Left ventricle myocardium inferior (tissue), 1 donor: ENCODE results near the gene CD160. TPM values are rescaled to one million over a fixed set of nuclear protein-coding genes. Genes with fewer than 3 reads are reported as not detected.
"Not testable (repeated sequence)": the region's sequence is repeated elsewhere in the genome, so short reads cannot be mapped to it uniquely, and the experiment has no call there.

Experiments used
- DNase-seq: peaks from one replicate; pipeline ENCODE4 v3.0.0-alpha.2; 2020
- H3K27ac ChIP-seq: fragments of 200-600 bp; replicated peaks from 2 replicates; pipeline ENCODE4 v1.8.0; 2021
- H3K27me3 ChIP-seq: fragments of 200-600 bp; 2 replicates; pipeline ENCODE4 v1.8.0; 2021; ENCODE audit warnings: low read depth
- H3K36me3 ChIP-seq: fragments of 200-600 bp; 2 replicates; pipeline ENCODE4 v1.8.0; 2021
- H3K4me1 ChIP-seq: fragments of 200-600 bp; 2 replicates; pipeline ENCODE4 v1.8.0; 2021
- H3K4me3 ChIP-seq: fragments of 200-600 bp; 2 replicates; pipeline ENCODE4 v1.8.0; 2021; ENCODE audit warnings: mild to moderate bottlenecking, moderate library complexity
- H3K9me3 ChIP-seq: fragments of 200-600 bp; replicated peaks from 2 replicates; pipeline ENCODE4 v1.8.0; 2021
- CTCF ChIP-seq: fragments of 200-600 bp; IDR thresholded peaks from 2 replicates; pipeline ENCODE4 v1.8.0; 2021; ENCODE audit warnings: antibody characterized with exemption, mild to moderate bottlenecking, borderline replicate concordance
- intact Hi-C: fragments of 100-400 bp; cut with micrococcal nuclease; formaldehyde crosslinking; loops from one replicate; pipeline ENCODE4 v1.11.0; 2022
- total RNA-seq: library from RNA; stranded (reverse); fragmentation: NEBNext Ultra II Directional; extraction: Animal tissue kit (Norgen Biotek cat#: 25700); gene quantifications from one replicate; pipeline ENCODE4 v1.2.1, GENCODE V29; 2021
- donor health status: DM: no; HTN: yes; CAD: no; lungs with severe emphysema.

CD160 gene
- total RNA-seq, 1 donor from 2014 or later: not detected

DNA sequence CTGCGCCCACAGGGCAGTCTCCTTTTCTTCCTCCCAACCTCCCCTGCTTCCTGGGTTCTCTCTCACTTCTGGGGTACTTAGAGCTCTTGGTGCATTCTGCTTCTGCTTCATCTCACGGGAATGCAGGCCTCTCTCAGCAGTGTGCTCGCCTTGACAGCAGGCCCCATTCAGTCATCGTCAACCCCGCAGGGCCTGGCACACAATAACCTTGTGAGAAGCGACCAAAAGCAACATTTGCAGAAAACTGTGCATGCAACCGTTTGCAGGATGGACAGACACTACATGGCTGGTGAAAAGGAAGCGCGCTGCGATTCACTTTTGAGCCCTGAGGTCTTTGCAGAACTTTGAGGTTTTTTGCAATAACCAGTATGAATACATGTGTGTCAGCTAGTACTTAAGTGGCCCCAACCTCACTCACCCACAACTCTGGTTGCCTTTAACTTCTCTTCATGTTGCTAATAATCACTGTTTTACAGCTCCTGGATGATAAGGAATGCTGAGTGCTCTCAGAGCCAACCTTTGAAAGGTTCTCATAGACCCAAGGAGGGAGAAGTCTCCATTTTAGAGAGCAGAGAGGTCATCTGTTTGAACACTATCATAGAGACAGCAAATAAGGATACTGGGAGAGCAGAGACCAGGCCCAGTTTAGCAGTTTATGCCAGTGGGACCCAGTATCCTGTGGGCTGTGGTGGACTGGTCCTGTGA, 2.5 kb upstream of the CD160 start:
- no peak overlapping the region for H3K4me3 ChIP-seq
- DNase-seq: no peak
- peaks cover 24% of the 10 kb centered on the region for H3K4me1 ChIP-seq
- no peaks in the 10 kb centered on the region for H3K36me3 ChIP-seq
- intact Hi-C loops: no loop called here
- no peak for TF ChIP-seq CTCF
- no peak overlapping the region for H3K27ac ChIP-seq
- no peaks in the 10 kb centered on the region for H3K9me3 ChIP-seq
- H3K27me3 ChIP-seq: no peaks in the 10 kb centered on the region

DNA sequence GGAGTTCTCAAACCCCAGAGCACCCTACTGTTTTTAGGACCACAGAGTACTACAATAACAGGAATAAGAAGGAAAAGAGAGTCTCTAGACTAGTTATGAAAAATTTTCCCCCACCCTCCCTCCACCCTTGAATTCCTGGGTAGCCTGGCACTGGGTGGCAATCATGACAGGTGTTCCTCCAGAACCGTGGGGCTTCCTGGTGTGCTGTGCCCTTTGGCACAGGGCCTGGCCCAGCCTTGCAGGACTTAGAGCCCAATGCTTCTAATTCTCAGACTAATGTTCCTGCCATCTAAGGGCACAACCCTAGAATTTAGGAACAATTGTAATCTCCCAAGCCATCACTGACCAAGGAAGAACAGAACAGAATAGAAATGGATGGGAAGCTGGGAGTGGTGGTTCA, 1.5 kb upstream of the CD160 start:
- no peak overlapping the region for H3K27ac ChIP-seq
- intact Hi-C loops: no loop called here
- no peak for TF ChIP-seq CTCF

DNA sequence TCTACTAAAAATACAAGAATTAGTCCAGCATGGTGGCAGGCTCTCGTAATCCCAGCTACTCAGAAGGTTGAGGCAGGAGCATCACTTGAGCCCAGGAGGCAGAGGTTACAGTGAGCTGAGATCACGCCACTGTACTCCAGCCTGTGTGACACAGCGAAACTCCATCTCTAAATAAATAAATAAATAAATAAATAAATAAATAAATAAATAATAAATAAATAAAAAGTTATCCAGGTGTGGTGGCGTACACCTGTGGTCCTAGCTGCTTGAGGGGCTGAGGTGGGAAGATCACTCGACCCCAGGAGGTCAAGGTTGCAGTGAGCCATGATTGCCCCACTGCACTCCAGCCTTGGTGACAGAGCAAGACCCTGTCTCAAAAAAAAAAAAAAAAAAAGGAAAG, 834 bp upstream of the CD160 start:
- intact Hi-C loops: not testable (repeated sequence)

More for the DNA sequence above, 1.5 kb upstream of the CD160 start:
- Histone ChIP-seq H3K4me1 (peaks cover 25% of the 10 kb centered on the region), H3K9me3 (no peaks in the 10 kb centered on the region), H3K4me3 (no peak overlapping the region), H3K27me3 (no peaks in the 10 kb centered on the region), H3K36me3 (no peaks in the 10 kb centered on the region)
- no peak for DNase-seq

DNA sequence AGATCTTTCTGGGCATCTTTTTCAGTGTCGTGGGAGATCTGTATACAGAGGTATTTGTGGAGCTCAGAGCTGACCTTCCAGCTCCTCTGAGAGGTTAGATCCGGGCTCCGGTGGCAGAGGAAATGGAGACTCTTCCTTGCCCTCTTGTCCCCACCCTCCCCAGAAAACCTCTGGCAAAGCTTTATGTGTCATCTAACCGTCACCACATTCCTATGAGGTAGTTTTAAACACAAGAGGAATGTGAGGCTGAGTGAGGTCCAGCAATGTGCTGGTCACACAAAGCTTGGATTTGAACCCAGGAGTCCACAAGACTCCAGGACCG, 1.2 kb downstream of the CD160 start:
- intact Hi-C loops: no loop called here
- H3K27me3 ChIP-seq: no peaks in the 10 kb centered on the region
- H3K4me3 ChIP-seq: peak overlapping the region; percentile 55
- H3K9me3 ChIP-seq: no peaks in the 10 kb centered on the region
- H3K4me1 ChIP-seq: peaks cover 13% of the 10 kb centered on the region
- no peaks in the 10 kb centered on the region for H3K36me3 ChIP-seq
- no peak overlapping the region for H3K27ac ChIP-seq
- DNase-seq: no peak
- TF ChIP-seq CTCF: no peak

More for the DNA sequence above, 834 bp upstream of the CD160 start:
- not testable (repeated sequence) for H3K27ac ChIP-seq, H3K27me3 ChIP-seq, H3K36me3 ChIP-seq, DNase-seq, H3K9me3 ChIP-seq, H3K4me3 ChIP-seq
- H3K4me1 ChIP-seq: peaks cover 25% of the 10 kb centered on the region

DNA sequence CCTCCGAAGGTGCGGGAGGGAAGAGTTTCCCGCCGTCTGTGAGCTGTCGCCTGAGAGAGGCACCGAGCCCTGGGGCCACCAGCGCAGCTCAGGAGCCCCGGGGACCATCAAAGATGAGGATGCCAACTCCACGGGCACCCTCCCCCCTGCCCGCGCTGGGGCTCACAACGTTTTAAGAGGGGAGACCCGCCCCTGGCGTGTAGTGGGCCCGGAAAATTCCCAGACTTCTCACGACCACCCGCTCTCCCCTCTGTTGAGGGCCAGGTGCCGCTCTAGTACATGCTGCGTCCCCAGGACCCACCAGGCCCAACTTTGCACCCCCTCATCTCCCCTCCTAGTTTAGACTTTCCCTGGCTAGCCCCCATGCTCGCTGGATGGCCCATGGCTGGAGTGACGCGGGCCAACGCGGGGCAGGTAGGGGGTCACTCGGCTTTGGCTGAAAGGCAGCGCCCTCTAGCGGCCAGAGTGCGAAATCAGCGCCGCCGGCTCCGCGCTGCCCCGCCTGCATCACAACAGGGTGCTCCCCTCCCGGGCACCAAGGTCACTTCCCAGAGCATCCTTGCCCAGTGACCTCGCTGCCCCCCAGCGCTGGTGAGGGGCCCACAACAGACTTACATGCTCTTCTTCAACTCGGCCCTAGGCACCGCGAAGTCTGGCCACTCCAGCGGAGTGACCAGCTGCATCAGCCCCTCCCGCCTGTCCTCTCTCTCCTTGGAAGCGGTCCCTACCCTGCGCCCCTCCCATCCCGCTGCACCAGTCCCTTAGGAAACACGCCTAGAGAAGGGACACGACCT, 1.8 kb downstream of the CD160 start:
- Histone ChIP-seq H3K27ac (no peak overlapping the region), H3K36me3 (no peaks in the 10 kb centered on the region), H3K27me3 (no peaks in the 10 kb centered on the region), H3K4me1 (peaks cover 13% of the 10 kb centered on the region), H3K4me3 (peak overlapping the region; percentile 55), H3K9me3 (no peaks in the 10 kb centered on the region)
- TF ChIP-seq CTCF: peak; percentile 96
- intact Hi-C loops: no loop called here
- DNase-seq: peak; percentile 69

DNA sequence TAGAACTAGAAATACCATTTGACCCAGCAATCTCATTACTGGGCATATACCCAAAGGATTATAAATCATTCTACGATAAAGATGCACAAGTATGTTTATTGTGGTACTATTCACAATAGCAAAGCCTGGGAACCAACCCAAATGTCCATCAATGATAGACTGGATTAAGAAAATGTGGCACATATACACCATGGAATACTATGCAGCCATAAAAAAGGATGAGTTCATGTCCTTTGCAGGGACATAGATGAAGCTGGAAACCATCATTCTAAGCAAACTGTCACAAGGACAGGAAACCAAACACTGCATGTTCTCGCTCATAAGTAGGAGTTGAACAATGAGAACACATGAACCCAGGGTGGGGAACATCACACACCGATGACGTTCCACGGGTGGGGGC, 6.9 kb downstream of the CD160 start:
- H3K27me3 ChIP-seq, DNase-seq, H3K36me3 ChIP-seq, H3K9me3 ChIP-seq, intact Hi-C loops, H3K4me1 ChIP-seq, H3K4me3 ChIP-seq, H3K27ac ChIP-seq: not testable (repeated sequence)
